GM12892 (cell line): ENCODE results near the gene IDS.
"Not testable (repeated sequence)": the region's sequence is repeated elsewhere in the genome, so short reads cannot be mapped to it uniquely, and the experiment has no call there.

Experiments
- POLR2A ChIP-seq: IDR thresholded peaks from 2 replicates; pipeline ENCODE4 v1.6.1; 2011; ENCODE audit warnings: low read depth, low read length, control low read depth
- POLR2AphosphoS5 ChIP-seq: IDR thresholded peaks from 2 replicates; pipeline ENCODE4 v1.6.1; 2011; ENCODE audit warnings: low read depth, low read length, control low read depth
- TAF1 ChIP-seq: IDR thresholded peaks from 2 replicates; pipeline ENCODE4 v1.6.1; 2011; ENCODE audit warnings: low read depth, mild to moderate bottlenecking, control low read depth, low read length, borderline replicate concordance

DNA sequence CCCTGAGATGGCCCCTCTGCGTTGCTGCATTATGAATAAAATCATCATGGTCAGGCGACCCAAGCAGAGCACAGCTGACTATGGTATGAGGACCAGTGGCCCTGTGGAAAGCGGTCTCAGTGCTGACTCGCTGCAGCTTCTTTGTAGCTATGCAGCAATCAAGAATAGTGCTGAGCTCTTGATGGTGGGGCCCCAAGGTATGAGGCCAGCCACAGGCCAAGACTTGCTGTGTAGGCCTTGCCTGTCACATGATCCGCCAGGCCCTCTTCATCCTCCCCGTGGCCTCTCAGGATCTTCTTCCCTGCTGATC is 46.8 kb upstream of the IDS start:
- not testable (repeated sequence) for TF ChIP-seq POLR2A, POLR2AphosphoS5, TAF1
